K562 (cell line): Measurements from ENCODE around the gene NCAPG2. TPM values are rescaled to one million over a fixed set of nuclear protein-coding genes. Genes with fewer than 3 reads are reported as not detected.

ENCODE experiments used
- ATAC-seq: fragments of 200-7000 bp; cut with Tn5 transposase; 3 replicates; pipeline ENCODE4 v1.9.1; 2020; ENCODE audit warnings: moderate library complexity
- BruUV-seq: library from RNA; stranded (reverse); fragments of 400-500 nt; replicated peaks from 2 replicates; lab custom pipeline; 2021; lab: Mats Ljungman, UMichigan
- CTCF ChIA-PET: fragments of 300-600 bp; formaldehyde crosslinking; extraction: SDS; loops from one replicate; lab custom pipeline; 2021; ENCODE audit warnings: low intra/inter-chr PET ratio; lab: Yijun Ruan, JAX
- POLR2A ChIA-PET: fragments of 300-600, 350-650 bp; sonication (Branson Sonifier 250); formaldehyde crosslinking; extraction: SDS; loops from one replicate; lab custom pipeline; 2021; ENCODE audit warnings: antibody characterized with exemption, inconsistent platforms; lab: Yijun Ruan, JAX
- DNase-seq, 4 experiments: peaks; one replicate each; pipeline versions ENCODE4 v3.0.0 to v3.0.0-alpha.2; 2011 to 2018; ENCODE audit warnings: low spot score in 3 of 4, mixed read lengths in 3 of 4; ENCODE audit errors: extremely low read depth in 1 of 4
- FAIRE-seq: peaks from 2 replicates; lab custom pipeline; 2011; peaks lifted over from hg19 to GRCh38; lab: Jason Lieb, UNC
- H2AFZ ChIP-seq: 2 replicates; pipeline ENCODE4 v1.6.0; 2011; ENCODE audit warnings: low read depth, low read length, control low read depth, inconsistent platforms
- H3K27ac ChIP-seq: fragments of 200-600 bp; 3 replicates; pipeline ENCODE4 v1.8.0; 2011; ENCODE audit warnings: low read depth, mild to moderate bottlenecking, control low read depth, inconsistent platforms, low read length, moderate library complexity, mixed read lengths; ENCODE audit errors: extremely low read depth
- H3K27me3 ChIP-seq, 2 experiments: fragments of 300-600 bp in 1 of 2; 2 replicates in 1 of 2; 3 replicates in 1 of 2; pipeline versions ENCODE4 v1.6.0 to v1.8.0; 2011; ENCODE audit warnings: inconsistent platforms in 2 of 2, low read length in 2 of 2, mild to moderate bottlenecking in 1 of 2, mixed read lengths in 1 of 2, moderate library complexity in 1 of 2; ENCODE audit not compliant: control insufficient read depth in 2 of 2, insufficient read depth in 2 of 2
- H3K36me3 ChIP-seq: fragments of 300-600 bp; 3 replicates; pipeline ENCODE4 v1.8.0; 2011; ENCODE audit warnings: mild to moderate bottlenecking, low read length, inconsistent platforms; ENCODE audit not compliant: control insufficient read depth, insufficient read depth
- H3K4me1 ChIP-seq, 2 experiments: fragments of 200-600 bp in 1 of 2; replicated peaks in 1 of 2; 2 replicates in 1 of 2; 3 replicates in 1 of 2; pipeline versions ENCODE4 v1.5.1 to v1.8.0; 2011; ENCODE audit warnings: inconsistent platforms in 2 of 2, low read length in 2 of 2, mild to moderate bottlenecking in 1 of 2, mixed read lengths in 1 of 2, moderate library complexity in 1 of 2; ENCODE audit not compliant: control insufficient read depth in 2 of 2, insufficient read depth in 2 of 2
- H3K4me2 ChIP-seq: 2 replicates; pipeline ENCODE4 v1.6.1; 2011; ENCODE audit warnings: low read length, control low read depth, inconsistent platforms, mixed read lengths; ENCODE audit not compliant: insufficient read depth
- H3K4me3 ChIP-seq: fragments of 200-600 bp; sonication (generic), shearing (Covaris generic); 2 replicates; pipeline ENCODE4 v1.5.1; 2016; ENCODE audit warnings: control low read depth, inconsistent platforms
- H3K79me2 ChIP-seq: fragments of 200-600 bp; 3 replicates; pipeline ENCODE4 v1.8.0; 2011; ENCODE audit warnings: low read length, inconsistent platforms; ENCODE audit not compliant: control insufficient read depth, insufficient read depth
- H3K9ac ChIP-seq, 2 experiments: 2 replicates each; pipeline versions ENCODE4 v1.6.0 to v1.6.1; 2011; ENCODE audit warnings: low read depth in 2 of 2, low read length in 2 of 2, control low read depth in 1 of 2, inconsistent platforms in 1 of 2, mild to moderate bottlenecking in 1 of 2, mixed read lengths in 1 of 2; ENCODE audit not compliant: insufficient read depth in 1 of 2
- H3K9me1 ChIP-seq: one replicate; pipeline ENCODE4 v1.6.0; 2011; ENCODE audit warnings: inconsistent platforms, mild to moderate bottlenecking, low read length, moderate library complexity; ENCODE audit not compliant: control insufficient read depth, insufficient read depth
- H3K9me3 ChIP-seq: replicated peaks from 2 replicates; pipeline ENCODE4 v1.5.1; 2011; ENCODE audit warnings: low read depth, low read length, inconsistent platforms; ENCODE audit not compliant: control insufficient read depth, insufficient read depth
- H4K20me1 ChIP-seq: replicated peaks from 2 replicates; pipeline ENCODE4 v1.6.1; 2011; ENCODE audit warnings: low read length, inconsistent platforms, mixed read lengths; ENCODE audit not compliant: control insufficient read depth, insufficient read depth
- ARID4B ChIP-seq: sonication (generic); formaldehyde crosslinking; IDR thresholded peaks from 2 replicates; pipeline ENCODE4 v1.8.0; 2022; ENCODE audit warnings: mild to moderate bottlenecking, missing genetic modification reagents
- CHAMP1 ChIP-seq: fragments of 450-650 bp; IDR thresholded peaks from 2 replicates; pipeline ENCODE4 v1.6.1; 2016; ENCODE audit warnings: mild to moderate bottlenecking
- ERF ChIP-seq: fragments of 450-650 bp; formaldehyde crosslinking; IDR thresholded peaks from 2 replicates; pipeline ENCODE4 v1.4.0; 2020; ENCODE audit warnings: mild to moderate bottlenecking, mixed read lengths
- MYBL2 ChIP-seq, 2 experiments: fragments of 450-650 bp in 1 of 2; sonication (generic) in 1 of 2; formaldehyde crosslinking in 1 of 2; IDR thresholded peaks; 2 replicates each; pipeline versions ENCODE4 v1.6.1 to v1.8.1; 2017 to 2022; ENCODE audit warnings: borderline replicate concordance in 1 of 2, inconsistent platforms in 1 of 2, low read depth in 1 of 2, mild to moderate bottlenecking in 1 of 2, missing genetic modification reagents in 1 of 2, moderate library complexity in 1 of 2
- NEUROD1 ChIP-seq: fragments of 150-350 bp; IDR thresholded peaks from 2 replicates; pipeline ENCODE4 v1.6.1; 2014; ENCODE audit warnings: borderline replicate concordance, low read length, low read depth; ENCODE audit not compliant: partially characterized antibody
- NR0B1 ChIP-seq: fragments of 450-650 bp; IDR thresholded peaks from one replicate; pipeline ENCODE4 v1.6.1; 2018; ENCODE audit warnings: mild to moderate bottlenecking, moderate library complexity; ENCODE audit not compliant: partially characterized antibody
- YBX1 ChIP-seq: fragments of 450-650 bp; IDR thresholded peaks from 2 replicates; pipeline ENCODE4 v1.7.1; 2016; ENCODE audit warnings: mild to moderate bottlenecking
- ZBED1 ChIP-seq: IDR thresholded peaks from 2 replicates; pipeline ENCODE4 v1.6.1; 2014
- ZNF197 ChIP-seq: fragments of 200-800 bp; sonication (Bioruptor generic); IDR thresholded peaks from 2 replicates; pipeline ENCODE4 v1.6.1; 2016; ENCODE audit warnings: low read depth, missing genetic modification characterization, missing compliant biosample characterization
- ZNF316 ChIP-seq: fragments of 450-650 bp; IDR thresholded peaks from 2 replicates; pipeline ENCODE4 v1.6.1; 2016
- WGBS: fragments of 100-300 bp; shearing (Covaris generic); methylation state at CpG from one replicate; pipeline ENCODE4 v1.1.6; 2016; ENCODE audit warnings: low coverage, mixed read lengths; ENCODE audit not compliant: insufficient coverage; ENCODE audit errors: missing lambda C conversion rate; 5-methylcytosine and 5-hydroxymethylcytosine counted together
- in situ Hi-C: fragments of 300-500 bp; cut with MboI; formaldehyde crosslinking; loops from 4 replicates; pipeline ENCODE4 v1.15.0; 2018; ENCODE audit warnings: inconsistent platforms, mixed read lengths
- intact Hi-C: fragments of 100-400 bp; cut with micrococcal nuclease; formaldehyde crosslinking; loops from 2 replicates; pipeline ENCODE4 v1.14.2; 2022
- polyA plus RNA-seq, 8 experiments: library from polyadenylated mRNA; depleted of rRNA in 4 of 8; stranded (reverse) in 5 of 8; unstranded in 3 of 8; fragments of >200 nt; fragmentation: Nextera tagmentation in 2 of 8; fragmentation: Illumina TruSeq in 1 of 8; extraction: Ambion mirVana in 2 of 8; extraction: Trizol in 1 of 8; gene quantifications; 2 replicates each; pipeline versions ENCODE4 v1.2.1 to v1.2.3, GENCODE V29; 2011 to 2014; ENCODE audit warnings: inconsistent platforms in 1 of 8, missing spikeins in 1 of 8
- total RNA-seq, 7 experiments: library from RNA; depleted of rRNA in 6 of 7; stranded (reverse); fragments of >200 nt in 6 of 7; fragmentation: Illumina TruSeq in 2 of 7; extraction: Trizol in 2 of 7; gene quantifications; 2 replicates each; pipeline versions ENCODE4 v1.2.1 to v1.2.3, GENCODE V29; 2011 to 2021; ENCODE audit warnings: low replicate concordance in 1 of 7

Gene NCAPG2
- total and polyA plus RNA-seq, 9 of the 15 experiments (the other 6 are each of a cell fraction or from before 2014, with no cell fraction given): 21.5 to 127 (median 86.1) TPM

GRCh38 chr7:158611541-158611940 is 93.1 kb downstream of the NCAPG2 start:
- WGBS: 88% methylated on average over 8 of the region's 8 CpGs
- BruUV-seq: no TSS peak
- H3K27me3 ChIP-seq: no peaks in the 10 kb centered on the region
- ATAC-seq (no peak), DNase-seq (no peak), FAIRE-seq (no peak)
- H3K9ac ChIP-seq: no peak overlapping the region
- H3K27ac ChIP-seq: no peak overlapping the region
- H3K9me3 ChIP-seq: no peaks in the 10 kb centered on the region
- TF ChIP-seq CHAMP1 (no peak), ZBED1 (no peak), NR0B1 (no peak), ERF (CRISPR knock-in tag) (no peak), ARID4B (CRISPR knock-in tag) (no peak), ZNF197 (CRISPR knock-in tag) (no peak), NEUROD1 (no peak), ZNF316 (no peak), MYBL2 (IDR thresholded peaks at IDR 0.05; ENCODE audit: low read depth) (no peak), MYBL2 (CRISPR knock-in tag; IDR thresholded peaks at IDR 0.05; ENCODE audit: borderline replicate concordance) (no peak), YBX1 (no peak)
- H4K20me1 ChIP-seq: no peaks in the 10 kb centered on the region
- no peak overlapping the region for H3K4me3 ChIP-seq
- ChIA-PET CTCF (no interaction called here), POLR2A (no interaction called here)
- intact Hi-C loops: no loop called here
- no peak overlapping the region for H2AFZ ChIP-seq
- H3K9me1 ChIP-seq: no peaks in the 10 kb centered on the region
- no peaks in the 10 kb centered on the region for H3K79me2 ChIP-seq
- H3K4me2 ChIP-seq: no peak overlapping the region
- H3K4me1 ChIP-seq: no peaks in the 10 kb centered on the region
- H3K36me3 ChIP-seq: peaks cover 72% of the 10 kb centered on the region; the same call in 2 of the 3 replicates
- in situ Hi-C loops: no loop called here
